ENCODE data around the gene SNX21. TPM values are rescaled to one million over a fixed set of nuclear protein-coding genes. Genes with fewer than 3 reads are reported as not detected.

SNX21 gene
- total and polyA plus RNA-seq, 2 donors (not counting 3 experiments of a cell fraction or from before 2014, with no cell fraction given), result 11.6 to 11.9 TPM

DNA sequence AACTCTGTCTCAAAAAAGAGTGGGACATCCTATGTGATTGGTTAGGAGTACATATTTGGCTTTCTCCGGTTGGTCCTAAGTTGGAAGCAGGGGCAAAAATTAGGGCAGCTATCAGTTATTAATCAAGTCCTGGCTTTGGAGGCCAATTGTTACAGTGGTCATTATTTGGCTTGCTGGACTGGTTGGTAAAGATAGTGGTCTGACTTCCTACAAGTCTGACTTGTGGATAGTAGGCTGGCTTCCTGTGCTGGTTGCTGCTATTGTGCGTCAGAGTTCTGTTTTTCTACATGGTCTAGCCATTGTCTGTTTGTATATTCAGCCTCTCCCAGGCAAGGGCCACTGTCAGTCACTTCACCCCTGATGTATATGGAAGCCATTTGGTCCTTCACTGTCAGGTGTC, 16.6 kb downstream of the SNX21 start:
- peaks cover 3% of the 10 kb centered on the region for H3K79me2 ChIP-seq (ENCODE audit: control insufficient read depth, insufficient read depth, low read length)
- H3K9me1 ChIP-seq (replicated peaks; ENCODE audit: control insufficient read depth, extremely low read depth, insufficient read depth, low read length), result no peaks in the 10 kb centered on the region
- no peaks in the 10 kb centered on the region for H4K20me1 ChIP-seq (replicated peaks; ENCODE audit: control insufficient read depth, extremely low read depth, insufficient read depth, low read length)
- H3K36me3 ChIP-seq (ENCODE audit: control insufficient read depth in 2 of 2, extremely low read depth in 1 of 2, insufficient read depth in 2 of 2, low read length in 2 of 2), result peaks cover 0 to 14% of the 10 kb centered on the region in 2 experiments
- H3K27ac ChIP-seq (ENCODE audit: insufficient read depth, low read depth, low read length), result no peak overlapping the region
- no TSS peak for BruUV-seq (replicated peaks)
- no peak for FAIRE-seq
- DNase-seq (ENCODE audit: low read depth, low spot score), result no peak
- ChIA-PET CTCF (interaction anchor here (0.8 to 1.1 kb wide), 2 partner anchors 10 to 32 kb away, joined by 3 read pairs; no protein-coding TSS in a partner anchor), POLR2A (no interaction called here)
- no peaks in the 10 kb centered on the region for H3K4me1 ChIP-seq (ENCODE audit: control insufficient read depth, extremely low read depth, insufficient read depth, low read length)
- H3K9ac ChIP-seq (replicated peaks; ENCODE audit: extremely low read depth, insufficient read depth, low read length), result no peak overlapping the region
- H3K9me3 ChIP-seq (replicated peaks; ENCODE audit: control insufficient read depth, insufficient read depth, low read length), result no peaks in the 10 kb centered on the region
- dilution Hi-C loops (cut with MboI; ENCODE audit: extremely low pct_ligation_motif_present, low sequenced_read_pairs) (no loop called here), intact Hi-C loops (cut with micrococcal nuclease) (no loop called here)
- H3K27me3 ChIP-seq (ENCODE audit: control insufficient read depth in 2 of 2, insufficient read depth in 2 of 2, low read length in 2 of 2), result no peaks in the 10 kb centered on the region
- no peak overlapping the region for H3K4me3 ChIP-seq (replicated peaks in 1 of 3; ENCODE audit: insufficient read depth in 1 of 3, low read depth in 1 of 3, low read length in 3 of 3)
- no peak for TF ChIP-seq MAX (IDR thresholded peaks at IDR 0.05; ENCODE audit: insufficient read depth, insufficient read length)
- no peak for TF ChIP-seq CTCF (IDR thresholded peaks at IDR 0.05; ENCODE audit: extremely low read depth in 1 of 2, insufficient read depth in 1 of 2, low read depth in 1 of 2, low read length in 2 of 2)
- TF ChIP-seq POLR2A (IDR thresholded peaks at IDR 0.05; ENCODE audit: low read depth, low read length), result no peak
- TF ChIP-seq EZH2 (IDR thresholded peaks at IDR 0.05; ENCODE audit: borderline replicate concordance, low read depth, low read length, severe bottlenecking), result no peak
- H3K4me2 ChIP-seq (ENCODE audit: insufficient read depth, low read length), result no peak overlapping the region
- no peak overlapping the region for H2AFZ ChIP-seq (ENCODE audit: low read depth, low read length)

- H3K4me3 ChIP-seq (replicated peaks in 1 of 3; ENCODE audit: insufficient read depth in 1 of 3, low read depth in 1 of 3, low read length in 3 of 3), result no peak overlapping the region
- dilution Hi-C loops (cut with MboI; ENCODE audit: extremely low pct_ligation_motif_present, low sequenced_read_pairs) (no loop called here), intact Hi-C loops (cut with micrococcal nuclease) (no loop called here)
- FAIRE-seq (no peak), DNase-seq (ENCODE audit: low read depth, low spot score) (no peak)
- H4K20me1 ChIP-seq (replicated peaks; ENCODE audit: control insufficient read depth, extremely low read depth, insufficient read depth, low read length), result no peaks in the 10 kb centered on the region
- ChIA-PET POLR2A (no interaction called here), CTCF (no interaction called here)
- no peak overlapping the region for H3K27ac ChIP-seq (ENCODE audit: insufficient read depth, low read depth, low read length)
- BruUV-seq (replicated peaks), result no TSS peak
- no peak for TF ChIP-seq EZH2 (IDR thresholded peaks at IDR 0.05; ENCODE audit: borderline replicate concordance, low read depth, low read length, severe bottlenecking)
- no peak for TF ChIP-seq MAX (IDR thresholded peaks at IDR 0.05; ENCODE audit: insufficient read depth, insufficient read length)
- TF ChIP-seq FOS (IDR thresholded peaks at IDR 0.05; ENCODE audit: borderline replicate concordance, insufficient read depth, low read length), result no peak
- no peak for TF ChIP-seq JUN (IDR thresholded peaks at IDR 0.05; ENCODE audit: borderline replicate concordance, insufficient read depth, insufficient read length, low read depth)
- no peak for TF ChIP-seq GATA2 (IDR thresholded peaks at IDR 0.05; ENCODE audit: insufficient read depth, insufficient read length, low read depth, low read length)
- no peak for TF ChIP-seq CTCF (IDR thresholded peaks at IDR 0.05; ENCODE audit: extremely low read depth in 1 of 2, insufficient read depth in 1 of 2, low read depth in 1 of 2, low read length in 2 of 2)
- no peak for TF ChIP-seq POLR2A (IDR thresholded peaks at IDR 0.05; ENCODE audit: low read depth, low read length)
- no peak for TF ChIP-seq MYC (IDR thresholded peaks at IDR 0.05; ENCODE audit: low read depth, low read length)
- no peak for TF ChIP-seq POLR2AphosphoS5 (IDR thresholded peaks at IDR 0.05; ENCODE audit: insufficient read depth, low read depth, low read length)
- no peaks in the 10 kb centered on the region for H3K4me1 ChIP-seq (ENCODE audit: control insufficient read depth, extremely low read depth, insufficient read depth, low read length)
- no peaks in the 10 kb centered on the region for H3K9me3 ChIP-seq (replicated peaks; ENCODE audit: control insufficient read depth, insufficient read depth, low read length)
- no peak overlapping the region for H3K4me2 ChIP-seq (ENCODE audit: insufficient read depth, low read length)
- no peaks in the 10 kb centered on the region for H3K27me3 ChIP-seq (ENCODE audit: control insufficient read depth in 2 of 2, insufficient read depth in 2 of 2, low read length in 2 of 2)
- no peak overlapping the region for H2AFZ ChIP-seq (ENCODE audit: low read depth, low read length)
- H3K79me2 ChIP-seq (ENCODE audit: control insufficient read depth, insufficient read depth, low read length), result peaks cover 3% of the 10 kb centered on the region
- H3K9me1 ChIP-seq (replicated peaks; ENCODE audit: control insufficient read depth, extremely low read depth, insufficient read depth, low read length), result no peaks in the 10 kb centered on the region
- peaks cover 0 to 12% of the 10 kb centered on the region in 2 experiments for H3K36me3 ChIP-seq (ENCODE audit: control insufficient read depth in 2 of 2, extremely low read depth in 1 of 2, insufficient read depth in 2 of 2, low read length in 2 of 2)
- no peak overlapping the region for H3K9ac ChIP-seq (replicated peaks; ENCODE audit: extremely low read depth, insufficient read depth, low read length)
Observed at GRCh38 chr20:45850926-45851325, 17.3 kb downstream of the SNX21 start.
